Measurements from ENCODE around the gene GPRIN2. TPM values are rescaled to one million over a fixed set of nuclear protein-coding genes. Genes with fewer than 3 reads are reported as not detected.
A peak's percentile ranks its signal among the peaks of the same experiment; 100 is the strongest.

Gene GPRIN2
- total RNA-seq, 4 donors from 2014 or later, result 31.3 to 97.3 (median 53.1) TPM

GRCh38 chr10:46548498-46549090, 7.9 kb downstream of the GPRIN2 start:
- in situ Hi-C loops (cut with MboI; ENCODE audit: low pct_ligation_motif_present in 1 of 4, low pct_unique_long_range_greater_than_20kb in 1 of 4, low sequenced_read_pairs in 3 of 4), result no loop called here
- intact Hi-C loops (cut with DNase I; ENCODE audit: low total_unique reads), result no loop called here
- DNase-seq, result peak; percentile 10
- Histone ChIP-seq H3K4me3 (no peak overlapping the region), H3K4me1 (peaks cover 0 to 11% (median 7%) of the 10 kb centered on the region in 4 donors), H3K27me3 (no peaks in the 10 kb centered on the region), H3K9me3 (no peaks in the 10 kb centered on the region), H3K27ac (no peak overlapping the region), H3K36me3 (no peaks in the 10 kb centered on the region)
- TF ChIP-seq POLR2A (IDR thresholded peaks at IDR 0.05) (no peak), POLR2AphosphoS5 (IDR thresholded peaks at IDR 0.05) (no peak), CTCF (IDR thresholded peaks at IDR 0.05) (no peak), EP300 (IDR thresholded peaks at IDR 0.05; ENCODE audit: low read depth) (no peak)
- WGBS, 2 donors (ENCODE audit: low coverage in 1 of 2), result 54 to 74% methylated on average over 2 to 7 of the region's 7 CpGs

GRCh38 chr10:46547541-46548497, 8.6 kb downstream of the GPRIN2 start:
- Histone ChIP-seq H3K36me3 (no peaks in the 10 kb centered on the region), H3K27ac (no peak overlapping the region), H3K27me3 (no peaks in the 10 kb centered on the region), H3K4me3 (no peak overlapping the region), H3K9me3 (no peaks in the 10 kb centered on the region), H3K4me1 (peaks cover 0 to 11% (median 4%) of the 10 kb centered on the region in 4 donors)
- intact Hi-C loops (cut with DNase I; ENCODE audit: low total_unique reads), result no loop called here
- TF ChIP-seq POLR2AphosphoS5 (IDR thresholded peaks at IDR 0.05) (no peak), POLR2A (IDR thresholded peaks at IDR 0.05) (no peak)
- in situ Hi-C loops (cut with MboI; ENCODE audit: low pct_ligation_motif_present in 1 of 4, low pct_unique_long_range_greater_than_20kb in 1 of 4, low sequenced_read_pairs in 3 of 4), result no loop called here
- DNase-seq, result peak; percentile 7
- 68 to 69% methylated on average over 7 to 11 of the region's 11 CpGs for WGBS, 2 donors (ENCODE audit: low coverage in 1 of 2)

GRCh38 chr10:46546591-46547540, 9.6 kb downstream of the GPRIN2 start:
- Histone ChIP-seq H3K4me1 (peaks cover 0 to 11% (median 5%) of the 10 kb centered on the region in 4 donors), H3K36me3 (no peaks in the 10 kb centered on the region), H3K27me3 (no peaks in the 10 kb centered on the region), H3K4me3 (no peak overlapping the region), H3K27ac (no peak overlapping the region), H3K9me3 (no peaks in the 10 kb centered on the region)
- DNase-seq, result peak; percentile 10
- in situ Hi-C loops (cut with MboI; ENCODE audit: low pct_ligation_motif_present in 1 of 4, low pct_unique_long_range_greater_than_20kb in 1 of 4, low sequenced_read_pairs in 3 of 4) (no loop called here), intact Hi-C loops (cut with DNase I; ENCODE audit: low total_unique reads) (no loop called here)
- 67 to 69% methylated on average over 4 to 11 of the region's 11 CpGs for WGBS, 2 donors (ENCODE audit: low coverage in 1 of 2)
- TF ChIP-seq CTCF (IDR thresholded peaks at IDR 0.05) (no peak), EP300 (IDR thresholded peaks at IDR 0.05; ENCODE audit: low read depth) (no peak), POLR2AphosphoS5 (IDR thresholded peaks at IDR 0.05) (no peak), POLR2A (IDR thresholded peaks at IDR 0.05) (no peak)

GRCh38 chr10:46545861-46546590, 10.4 kb downstream of the GPRIN2 start:
- Histone ChIP-seq H3K4me1 (peaks cover 3 to 18% (median 10%) of the 10 kb centered on the region in 4 donors), H3K4me3 (no peak overlapping the region), H3K27me3 (peaks cover 2% of the 10 kb centered on the region), H3K36me3 (no peaks in the 10 kb centered on the region), H3K9me3 (no peaks in the 10 kb centered on the region), H3K27ac (no peak overlapping the region)
- DNase-seq, result no peak
- TF ChIP-seq POLR2A (IDR thresholded peaks at IDR 0.05) (no peak), EP300 (IDR thresholded peaks at IDR 0.05; ENCODE audit: low read depth) (no peak), CTCF (IDR thresholded peaks at IDR 0.05) (no peak)
- intact Hi-C loops (cut with DNase I; ENCODE audit: low total_unique reads) (no loop called here), in situ Hi-C loops (cut with MboI; ENCODE audit: low pct_ligation_motif_present in 1 of 4, low pct_unique_long_range_greater_than_20kb in 1 of 4, low sequenced_read_pairs in 3 of 4) (no loop called here)
- 62 to 81% methylated on average over 4 to 5 of the region's 5 CpGs for WGBS, 2 donors (ENCODE audit: low coverage in 1 of 2)
